Femur (tissue), 1 donor: Measurements from ENCODE around the gene RRAGD.
A peak's percentile ranks its signal among the peaks of the same experiment; 100 is the strongest.

ENCODE experiments used
- DNase-seq: peaks from one replicate; pipeline ENCODE4 v3.0.0-alpha.2; 2017

The RRAGD gene

GRCh38 chr6:89412071-89413005, at the start of gene RRAGD:
Gene RRAGD, minus strand, starts transcription at chr6:89412273. Its CDS starts 280 bp downstream, at chr6:89411993.
- peak; percentile 78 for DNase-seq

GRCh38 chr6:89460713-89461112, 48.6 kb upstream of the RRAGD start:
- DNase-seq = no peak

- DNase-seq = no peak
These were observed 47.4 kb upstream of the RRAGD start for GRCh38 chr6:89459501-89459900.

- no peak for DNase-seq
These were observed 46.6 kb upstream of the RRAGD start for GRCh38 chr6:89458704-89459103.

DNA sequence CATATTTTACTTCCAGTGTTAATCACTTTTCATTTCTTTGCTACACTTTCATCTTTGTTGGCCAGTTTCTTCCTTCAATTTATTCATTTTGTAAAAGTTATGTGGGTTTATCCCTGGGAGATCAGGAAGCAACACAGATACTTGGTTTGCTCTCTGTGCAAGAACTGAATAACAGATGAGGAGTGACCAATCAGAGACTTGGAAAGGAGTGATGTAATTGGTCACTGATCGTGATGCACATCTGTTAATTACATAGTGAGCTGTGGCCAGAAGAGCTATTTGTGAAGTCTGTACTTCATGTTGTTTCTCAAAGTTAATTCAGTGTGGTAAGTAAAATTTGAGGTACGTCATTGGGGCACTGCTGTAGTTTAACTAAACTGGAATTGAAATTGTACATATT, 42.2 kb upstream of the RRAGD start:
- no peak for DNase-seq

DNA sequence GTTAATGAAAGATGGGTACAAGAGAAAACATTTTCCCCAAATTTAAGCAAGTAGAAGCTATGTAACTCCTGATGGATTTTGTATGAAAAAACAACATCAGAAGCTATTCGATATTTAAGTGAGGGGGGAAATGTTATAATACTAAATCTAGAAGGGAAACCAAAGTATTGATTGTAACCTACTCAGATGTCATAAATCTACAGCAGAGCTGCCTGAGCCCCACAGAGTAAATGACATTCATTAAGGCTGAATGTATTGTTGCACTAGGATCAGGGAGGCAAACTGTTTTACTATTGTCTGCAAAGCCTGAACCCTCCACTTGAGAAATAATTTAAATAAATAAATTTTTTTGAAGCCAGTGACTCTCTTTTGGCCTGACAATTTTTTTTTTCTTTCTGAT, 40.2 kb upstream of the RRAGD start:
- DNase-seq = no peak

GRCh38 chr6:89449193-89449592, 37.1 kb upstream of the RRAGD start:
- no peak for DNase-seq

DNA sequence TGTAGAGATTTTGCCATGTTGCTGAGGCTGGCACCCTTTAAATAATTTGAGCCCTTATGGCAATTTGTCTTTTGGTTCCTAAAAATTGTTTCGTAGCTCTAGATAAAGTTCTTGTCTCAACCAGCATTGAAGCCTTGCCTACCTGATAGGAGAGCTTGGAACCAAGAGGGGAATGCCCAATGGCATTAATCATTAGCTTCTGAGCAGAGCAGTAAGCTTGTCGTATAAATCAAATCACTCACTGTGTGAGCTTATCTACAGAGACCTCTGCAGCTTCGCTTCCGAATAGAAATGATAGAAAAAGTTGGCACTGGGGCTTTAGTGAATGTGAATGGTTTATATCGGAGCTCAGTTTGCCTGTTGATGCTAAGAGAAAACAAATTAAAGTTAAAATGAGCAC, 31.6 kb upstream of the RRAGD start:
- no peak for DNase-seq

DNA sequence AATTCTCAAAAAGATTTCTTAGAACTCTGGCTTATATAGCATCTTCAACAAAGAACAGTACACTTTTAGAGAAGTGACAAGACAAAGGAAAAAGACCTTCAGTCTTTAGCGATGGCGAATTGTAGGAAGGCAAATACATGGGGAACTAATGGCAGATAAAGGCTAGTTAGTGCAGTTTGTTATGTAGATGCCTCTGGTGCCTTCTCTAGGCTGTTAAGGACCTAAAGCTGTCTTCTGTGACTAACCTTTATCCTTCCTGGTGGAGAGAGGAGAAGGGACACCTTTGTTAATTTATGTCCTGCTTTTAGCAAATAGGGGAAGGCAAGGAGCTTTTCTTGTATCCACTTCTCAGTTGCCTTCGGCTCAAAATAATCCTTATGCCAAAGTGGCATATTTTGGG, 28.1 kb upstream of the RRAGD start:
- no peak for DNase-seq

GRCh38 chr6:89439014-89439413, 26.9 kb upstream of the RRAGD start:
- DNase-seq = no peak

GRCh38 chr6:89438248-89438647, 26.2 kb upstream of the RRAGD start:
- no peak for DNase-seq

DNA sequence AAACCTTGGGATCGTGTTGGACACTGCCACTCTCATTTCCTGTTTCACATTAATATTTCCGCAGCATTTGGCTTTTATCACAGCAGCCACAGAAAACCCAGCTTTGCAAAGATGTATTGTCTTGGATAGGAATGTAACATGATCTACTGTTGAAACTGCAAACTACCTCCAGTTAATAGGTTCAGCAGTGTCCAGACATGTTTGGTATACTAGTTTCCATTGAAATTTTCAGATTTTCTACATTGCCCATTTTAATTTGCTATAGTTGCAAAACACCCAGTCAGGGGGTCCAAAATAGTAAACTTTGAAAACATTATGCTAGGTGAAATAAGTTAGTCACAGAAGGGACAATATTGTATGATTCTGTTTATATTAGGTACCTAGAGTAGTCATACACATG, 24.2 kb upstream of the RRAGD start:
- no peak for DNase-seq

GRCh38 chr6:89434954-89435353, 22.9 kb upstream of the RRAGD start:
- DNase-seq = no peak

DNA sequence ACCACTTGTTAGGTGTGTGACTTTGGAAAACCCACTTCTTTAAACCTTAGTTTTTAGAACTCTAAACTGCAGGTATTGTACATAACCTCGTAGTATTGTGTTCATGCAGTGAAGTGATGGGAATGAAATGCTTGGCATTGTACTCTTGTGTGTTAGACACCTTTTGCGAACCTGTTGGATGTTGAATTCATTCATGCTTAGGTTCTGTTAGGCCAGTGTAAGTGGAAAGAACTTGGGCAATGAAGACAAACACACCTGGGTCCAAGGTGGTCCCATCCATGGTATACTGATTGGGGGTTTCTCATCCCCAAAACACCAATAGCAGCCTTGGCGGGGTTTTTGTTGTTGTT, 22.1 kb upstream of the RRAGD start:
- no peak for DNase-seq

GRCh38 chr6:89433252-89434149, 21.4 kb upstream of the RRAGD start:
- DNase-seq = peak; percentile 31

- DNase-seq = peak; percentile 78
These were observed 20.8 kb upstream of the RRAGD start, which contains the start of gene ANKRD6 for GRCh38 chr6:89432875-89433251. Gene ANKRD6, plus strand, starts transcription at chr6:89433152. Its CDS starts 133,825 bp downstream, at chr6:89566977.

GRCh38 chr6:89430201-89430962, 18.3 kb upstream of the RRAGD start:
- DNase-seq = no peak

DNA sequence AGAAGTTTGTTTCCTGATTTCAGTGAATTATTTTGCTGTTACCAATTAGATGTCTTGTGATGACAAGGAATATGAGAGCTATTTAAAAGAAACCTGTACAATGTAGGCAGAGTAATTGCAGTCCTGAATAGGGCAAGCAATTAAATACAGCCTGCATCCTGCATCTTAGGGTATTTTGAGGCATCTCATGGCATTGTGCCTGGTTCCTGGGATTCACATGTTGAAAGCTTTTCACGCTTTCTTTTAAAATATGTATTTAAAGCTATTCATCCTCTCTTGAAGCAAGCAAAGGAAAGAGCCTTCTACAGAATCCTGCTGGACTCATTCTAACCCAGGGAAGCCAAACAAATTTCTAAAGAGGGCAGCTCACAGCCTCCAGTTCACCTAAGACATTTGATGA, 4.7 kb upstream of the RRAGD start:
- DNase-seq = no peak

DNA sequence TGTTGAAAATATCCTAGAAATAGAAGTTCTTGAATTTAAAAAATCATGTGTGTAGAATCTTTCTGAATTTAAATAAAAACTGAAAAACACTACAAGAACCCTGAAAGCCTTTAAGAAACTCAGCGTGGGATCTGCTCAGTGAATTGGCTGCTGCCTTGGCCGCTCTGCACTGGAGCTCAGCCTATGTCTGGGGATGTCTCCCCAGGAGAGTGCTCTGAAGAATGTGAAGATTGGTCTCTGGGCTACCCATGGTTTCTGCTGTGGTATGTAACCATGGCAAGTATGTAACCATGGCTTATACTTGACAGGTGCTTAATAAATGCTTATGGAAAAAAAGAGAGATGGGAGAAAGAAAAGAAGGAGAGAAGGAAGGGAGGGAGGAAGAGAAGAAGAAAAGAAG, 3.1 kb upstream of the RRAGD start:
- no peak for DNase-seq

GRCh38 chr6:89414215-89414614, 2.1 kb upstream of the RRAGD start:
- no peak for DNase-seq

- DNase-seq = no peak
These were observed 930 bp upstream of the RRAGD start for GRCh38 chr6:89413006-89413400.

GRCh38 chr6:89411145-89412070, 665 bp downstream of the RRAGD start:
- peak; percentile 68 for DNase-seq
